ENCODE results near the gene ZBTB42.

ZBTB42 gene

GRCh38 chr14:104768437-104769323 is 32.2 kb upstream of the ZBTB42 start:
- Histone ChIP-seq H4K20me1 (ENCODE audit: control insufficient read depth, insufficient read depth, low read depth, low read length) (no peaks in the 10 kb centered on the region), H3K27ac (ENCODE audit: low read depth, low read length) (no peak overlapping the region), H3F3A (ENCODE audit: control insufficient read depth, insufficient read depth) (peaks cover 17% of the 10 kb centered on the region), H3K79me2 (ENCODE audit: control insufficient read depth, low read length) (no peaks in the 10 kb centered on the region), H3K36me3 (ENCODE audit: control insufficient read depth, low read length) (peaks cover 40% of the 10 kb centered on the region), H3K4me1 (ENCODE audit: control insufficient read depth, low read length) (peaks cover 9% of the 10 kb centered on the region), H3K9me3 (ENCODE audit: control insufficient read depth, insufficient read depth, low read length) (peaks cover 21% of the 10 kb centered on the region), H3K4me2 (ENCODE audit: low read length) (peak overlapping the region; percentile 40; the same call in 1 of the 2 replicates), H3K4me3 (ENCODE audit: low read length) (no peak overlapping the region; the same call in 1 of the 2 replicates), H3K27me3 (ENCODE audit: control insufficient read depth, low read length) (no peaks in the 10 kb centered on the region), H3K9me2 (replicated peaks; ENCODE audit: control insufficient read depth, low read length) (no peaks in the 10 kb centered on the region)
- TF ChIP-seq EZH2phosphoT487 (IDR thresholded peaks at IDR 0.05; ENCODE audit: borderline replicate concordance, low read length) (no peak), CTCF (IDR thresholded peaks at IDR 0.05; ENCODE audit: low read depth, low read length, poor library complexity, severe bottlenecking) (peak; percentile 79)

GRCh38 chr14:104769324-104770071 is 31.4 kb upstream of the ZBTB42 start:
- Histone ChIP-seq H3F3A (ENCODE audit: control insufficient read depth, insufficient read depth) (peaks cover 17% of the 10 kb centered on the region), H3K4me2 (ENCODE audit: low read length) (no peak overlapping the region), H3K4me1 (ENCODE audit: control insufficient read depth, low read length) (peaks cover 9% of the 10 kb centered on the region), H3K27ac (ENCODE audit: low read depth, low read length) (no peak overlapping the region), H3K79me2 (ENCODE audit: control insufficient read depth, low read length) (no peaks in the 10 kb centered on the region), H3K27me3 (ENCODE audit: control insufficient read depth, low read length) (no peaks in the 10 kb centered on the region), H3K9me3 (ENCODE audit: control insufficient read depth, insufficient read depth, low read length) (peaks cover 21% of the 10 kb centered on the region), H3K9me2 (replicated peaks; ENCODE audit: control insufficient read depth, low read length) (no peaks in the 10 kb centered on the region), H3K4me3 (ENCODE audit: low read length) (no peak overlapping the region), H3K36me3 (ENCODE audit: control insufficient read depth, low read length) (peaks cover 47% of the 10 kb centered on the region), H4K20me1 (ENCODE audit: control insufficient read depth, insufficient read depth, low read depth, low read length) (no peaks in the 10 kb centered on the region)
- TF ChIP-seq EZH2phosphoT487 (IDR thresholded peaks at IDR 0.05; ENCODE audit: borderline replicate concordance, low read length) (no peak), CTCF (IDR thresholded peaks at IDR 0.05; ENCODE audit: low read depth, low read length, poor library complexity, severe bottlenecking) (no peak)

- no peaks in the 10 kb centered on the region for H3K9me2 ChIP-seq (replicated peaks; ENCODE audit: control insufficient read depth, low read length)
- no peaks in the 10 kb centered on the region for H3K79me2 ChIP-seq (ENCODE audit: control insufficient read depth, low read length)
- H3K9me3 ChIP-seq (ENCODE audit: control insufficient read depth, insufficient read depth, low read length), result peaks cover 21% of the 10 kb centered on the region
- H3K4me2 ChIP-seq (ENCODE audit: low read length), result no peak overlapping the region
- no peak overlapping the region for H3K4me3 ChIP-seq (ENCODE audit: low read length)
- no peaks in the 10 kb centered on the region for H3K27me3 ChIP-seq (ENCODE audit: control insufficient read depth, low read length)
- no peaks in the 10 kb centered on the region for H4K20me1 ChIP-seq (ENCODE audit: control insufficient read depth, insufficient read depth, low read depth, low read length)
- H3F3A ChIP-seq (ENCODE audit: control insufficient read depth, insufficient read depth), result peaks cover 17% of the 10 kb centered on the region
- TF ChIP-seq EZH2phosphoT487 (IDR thresholded peaks at IDR 0.05; ENCODE audit: borderline replicate concordance, low read length) (no peak), CTCF (IDR thresholded peaks at IDR 0.05; ENCODE audit: low read depth, low read length, poor library complexity, severe bottlenecking) (no peak)
- peaks cover 52% of the 10 kb centered on the region for H3K36me3 ChIP-seq (ENCODE audit: control insufficient read depth, low read length)
- H3K4me1 ChIP-seq (ENCODE audit: control insufficient read depth, low read length), result peaks cover 9% of the 10 kb centered on the region
- no peak overlapping the region for H3K27ac ChIP-seq (ENCODE audit: low read depth, low read length)
Measured at GRCh38 chr14:104770072-104770579, 30.8 kb upstream of the ZBTB42 start.

Data from DOHH2 (cell line).